ENCODE data around the gene SLC12A9. TPM values are rescaled to one million over a fixed set of nuclear protein-coding genes. Genes with fewer than 3 reads are reported as not detected.

Gene SLC12A9
- total and polyA plus RNA-seq, 2 donors (not counting 1 experiment from before 2014, with no cell fraction given) = 80.0 to 80.1 TPM

DNA sequence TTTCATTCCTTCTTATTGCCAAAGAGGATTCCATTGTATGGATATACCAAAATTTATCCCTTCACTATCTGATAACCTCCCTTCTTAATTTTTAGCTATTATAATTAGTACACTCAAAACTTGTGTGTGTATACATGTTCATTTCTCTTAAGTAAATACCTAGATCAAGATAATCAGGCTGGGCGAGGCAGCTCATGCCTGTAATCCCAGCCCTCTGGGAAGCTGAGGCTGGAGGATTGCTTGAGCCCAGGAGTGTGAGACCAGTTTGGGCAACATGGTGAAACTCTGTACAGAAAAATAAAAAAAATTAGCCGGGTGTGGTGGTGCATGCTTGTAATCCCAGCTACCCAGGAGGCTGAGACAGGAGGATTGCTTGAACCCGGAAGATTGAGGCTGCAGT is 59.0 kb downstream of the SLC12A9 start:
- no peaks in the 10 kb centered on the region for H4K20me1 ChIP-seq (ENCODE audit: control insufficient read depth, insufficient read depth, low read length, poor library complexity, severe bottlenecking)
- peaks cover 9% of the 10 kb centered on the region for H3K27me3 Mint-ChIP-seq
- H3K79me2 ChIP-seq (ENCODE audit: control insufficient read depth, insufficient read depth, low read length) = no peaks in the 10 kb centered on the region
- H3K36me3 ChIP-seq (replicated peaks in 1 of 2; ENCODE audit: control extremely low read depth in 1 of 2, control insufficient read depth in 1 of 2, extremely low read depth in 1 of 2, insufficient read depth in 2 of 2, low read length in 1 of 2) = no peaks in the 10 kb centered on the region
- ChIA-PET CTCF (no interaction called here), POLR2A (interaction anchor here (0.7 kb wide), 1 partner anchor 107 kb away, joined by 4 read pairs; no protein-coding TSS in a partner anchor)
- peaks cover 6% of the 10 kb centered on the region for H3K4me1 Mint-ChIP-seq
- 100% methylated on average over 2 of the region's 3 CpGs for WGBS (ENCODE audit: insufficient coverage)
- H3K9me3 ChIP-seq (ENCODE audit: control extremely low read depth in 1 of 3, control insufficient read depth in 2 of 3, insufficient read depth in 1 of 3, low read length in 2 of 3) = peaks cover 0 to 9% (median 0%) of the 10 kb centered on the region in 3 donors
- no peak overlapping the region for H3K27ac ChIP-seq (ENCODE audit: low read length in 2 of 2)
- no peak for TF ChIP-seq EZH2 (IDR thresholded peaks at IDR 0.05; ENCODE audit: borderline replicate concordance, insufficient read depth, low read depth, low read length, poor library complexity, severe bottlenecking)
- TF ChIP-seq, protein P1, sequence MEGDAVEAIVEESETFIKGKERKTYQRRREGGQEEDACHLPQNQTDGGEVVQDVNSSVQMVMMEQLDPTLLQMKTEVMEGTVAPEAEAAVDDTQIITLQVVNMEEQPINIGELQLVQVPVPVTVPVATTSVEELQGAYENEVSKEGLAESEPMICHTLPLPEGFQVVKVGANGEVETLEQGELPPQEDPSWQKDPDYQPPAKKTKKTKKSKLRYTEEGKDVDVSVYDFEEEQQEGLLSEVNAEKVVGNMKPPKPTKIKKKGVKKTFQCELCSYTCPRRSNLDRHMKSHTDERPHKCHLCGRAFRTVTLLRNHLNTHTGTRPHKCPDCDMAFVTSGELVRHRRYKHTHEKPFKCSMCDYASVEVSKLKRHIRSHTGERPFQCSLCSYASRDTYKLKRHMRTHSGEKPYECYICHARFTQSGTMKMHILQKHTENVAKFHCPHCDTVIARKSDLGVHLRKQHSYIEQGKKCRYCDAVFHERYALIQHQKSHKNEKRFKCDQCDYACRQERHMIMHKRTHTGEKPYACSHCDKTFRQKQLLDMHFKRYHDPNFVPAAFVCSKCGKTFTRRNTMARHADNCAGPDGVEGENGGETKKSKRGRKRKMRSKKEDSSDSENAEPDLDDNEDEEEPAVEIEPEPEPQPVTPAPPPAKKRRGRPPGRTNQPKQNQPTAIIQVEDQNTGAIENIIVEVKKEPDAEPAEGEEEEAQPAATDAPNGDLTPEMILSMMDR (IDR thresholded peaks at IDR 0.05) = no peak
- no peak overlapping the region for H3K4me3 ChIP-seq (ENCODE audit: control extremely low read depth in 1 of 5, extremely low read depth in 1 of 5, insufficient read depth in 1 of 5, low read depth in 2 of 5, low read length in 4 of 5)
- H3K27ac Mint-ChIP-seq = no peak overlapping the region
- no peak overlapping the region for H3K4me2 ChIP-seq (replicated peaks; ENCODE audit: low read depth, low read length, poor library complexity, severe bottlenecking)
- no peak overlapping the region for H3K9ac ChIP-seq (ENCODE audit: low read length)
- H3K27me3 ChIP-seq (replicated peaks in 1 of 4; ENCODE audit: control extremely low read depth in 1 of 4, control insufficient read depth in 3 of 4, insufficient read depth in 4 of 4, low read length in 3 of 4) = peaks cover 0 to 6% (median 0%) of the 10 kb centered on the region in 4 experiments
- no peak overlapping the region for H3K4me3 Mint-ChIP-seq
- DNase-seq = no peak
- H2AFZ ChIP-seq (ENCODE audit: insufficient read depth, low read depth, low read length, poor library complexity, severe bottlenecking) = no peak overlapping the region
- ATAC-seq (ENCODE audit: low read depth) = no peak
- intact Hi-C loops (cut with micrococcal nuclease) = no loop called here
- no peaks in the 10 kb centered on the region for H3K9me3 Mint-ChIP-seq (ENCODE audit: insufficient read depth)
- H3K4me1 ChIP-seq (ENCODE audit: control insufficient read depth in 2 of 2, insufficient read depth in 2 of 2, low read length in 2 of 2) = no peaks in the 10 kb centered on the region

DNA sequence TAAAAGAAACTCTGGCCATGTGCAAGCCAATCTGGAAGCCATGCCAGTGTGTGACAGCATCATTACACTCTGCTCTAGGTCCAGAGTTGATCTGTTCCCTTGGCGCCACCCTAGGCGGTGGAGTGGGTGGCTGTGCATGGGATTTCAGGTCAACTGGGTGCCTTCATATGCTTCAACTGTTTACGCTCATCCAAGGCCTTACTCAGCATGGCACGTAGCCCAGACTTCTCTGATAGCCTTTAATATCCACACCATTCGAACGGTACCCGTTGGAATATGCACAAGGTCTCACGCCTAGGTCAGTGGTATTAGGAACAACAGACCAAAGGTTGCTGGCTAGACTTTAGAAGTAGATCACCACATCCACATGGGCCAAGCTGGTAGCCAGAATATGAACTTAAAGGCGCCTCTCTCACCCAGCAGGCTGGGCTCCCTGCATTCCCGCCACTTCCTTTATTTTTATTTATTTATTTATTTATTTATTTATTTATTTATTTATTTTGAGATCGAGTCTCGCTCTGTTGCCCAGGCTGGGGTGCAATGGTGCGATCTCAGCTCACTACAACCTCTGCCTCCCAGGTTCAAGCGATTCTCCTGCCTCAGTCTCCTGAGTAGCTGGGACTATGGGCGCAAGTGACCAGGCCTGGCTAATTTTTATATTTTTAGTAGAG is 61.8 kb downstream of the SLC12A9 start:
- Histone ChIP-seq H3K9ac (ENCODE audit: low read length) (no peak overlapping the region), H4K20me1 (ENCODE audit: control insufficient read depth, insufficient read depth, low read length, poor library complexity, severe bottlenecking) (no peaks in the 10 kb centered on the region), H3K79me2 (ENCODE audit: control insufficient read depth, insufficient read depth, low read length) (no peaks in the 10 kb centered on the region), H3K36me3 (replicated peaks in 1 of 2; ENCODE audit: control extremely low read depth in 1 of 2, control insufficient read depth in 1 of 2, extremely low read depth in 1 of 2, insufficient read depth in 2 of 2, low read length in 1 of 2) (no peaks in the 10 kb centered on the region), H3K9me3 (ENCODE audit: control extremely low read depth in 1 of 3, control insufficient read depth in 2 of 3, insufficient read depth in 1 of 3, low read length in 2 of 3) (no peaks in the 10 kb centered on the region), H3K4me1 (ENCODE audit: control insufficient read depth in 2 of 2, insufficient read depth in 2 of 2, low read length in 2 of 2) (no peaks in the 10 kb centered on the region), H3K4me3 (ENCODE audit: control extremely low read depth in 1 of 5, extremely low read depth in 1 of 5, insufficient read depth in 1 of 5, low read depth in 2 of 5, low read length in 4 of 5) (no peak overlapping the region), H3K4me2 (replicated peaks; ENCODE audit: low read depth, low read length, poor library complexity, severe bottlenecking) (no peak overlapping the region), H3K27ac (ENCODE audit: low read length in 2 of 2) (no peak overlapping the region), H2AFZ (ENCODE audit: insufficient read depth, low read depth, low read length, poor library complexity, severe bottlenecking) (no peak overlapping the region), H3K27me3 (replicated peaks in 1 of 4; ENCODE audit: control extremely low read depth in 1 of 4, control insufficient read depth in 3 of 4, insufficient read depth in 4 of 4, low read length in 3 of 4) (peaks cover 0 to 6% (median 0%) of the 10 kb centered on the region in 4 experiments)
- no peaks in the 10 kb centered on the region for H3K9me3 Mint-ChIP-seq (ENCODE audit: insufficient read depth)
- H3K4me3 Mint-ChIP-seq = no peak overlapping the region
- DNase-seq (no peak), ATAC-seq (ENCODE audit: low read depth) (no peak)
- H3K4me1 Mint-ChIP-seq = peaks cover 6% of the 10 kb centered on the region
- CTCF ChIA-PET = no interaction called here
- no peak overlapping the region for H3K27ac Mint-ChIP-seq
- POLR2A ChIA-PET = no interaction called here
- peaks cover 15% of the 10 kb centered on the region for H3K27me3 Mint-ChIP-seq
- WGBS (ENCODE audit: insufficient coverage) = 100% methylated on average over 1 of the region's 15 CpGs
- intact Hi-C loops (cut with micrococcal nuclease) = no loop called here
- TF ChIP-seq EZH2 (IDR thresholded peaks at IDR 0.05; ENCODE audit: borderline replicate concordance, insufficient read depth, low read depth, low read length, poor library complexity, severe bottlenecking) = no peak
- TF ChIP-seq, protein P1 (IDR thresholded peaks at IDR 0.05) = no peak

Measured in B cell (primary cell).